HUES64 (cell line): ENCODE results near the gene OXLD1.

Experiments used
- H3K27ac ChIP-seq: 2 replicates; pipeline ENCODE4 v1.7.0; 2013; ENCODE audit warnings: low read depth, low read length, inconsistent platforms
- H3K27me3 ChIP-seq: 2 replicates; pipeline ENCODE4 v1.6.1; 2013; ENCODE audit warnings: mild to moderate bottlenecking, low read length; ENCODE audit not compliant: insufficient read depth
- H3K36me3 ChIP-seq: 2 replicates; pipeline ENCODE4 v1.6.1; 2013; ENCODE audit warnings: mild to moderate bottlenecking, low read length; ENCODE audit not compliant: insufficient read depth
- H3K4me1 ChIP-seq: 2 replicates; pipeline ENCODE4 v1.6.1; 2013; ENCODE audit warnings: mild to moderate bottlenecking, low read length, moderate library complexity; ENCODE audit not compliant: insufficient read depth
- H3K4me3 ChIP-seq: 2 replicates; pipeline ENCODE4 v1.5.1; 2013; ENCODE audit warnings: mild to moderate bottlenecking, low read length, moderate library complexity
- H3K9ac ChIP-seq: 2 replicates; pipeline ENCODE4 v1.6.1; 2013; ENCODE audit warnings: mild to moderate bottlenecking, low read depth, low read length
- H3K9me3 ChIP-seq: 2 replicates; pipeline ENCODE4 v1.6.1; 2013; ENCODE audit warnings: low read depth, low read length; ENCODE audit not compliant: insufficient read depth
- WGBS: fragments of 150-250, 120-280 bp; methylation state at CpG from one replicate; pipeline ENCODE4 v1.1.7; 2013; ENCODE audit warnings: missing lambda C conversion rate; 5-methylcytosine and 5-hydroxymethylcytosine counted together

Gene OXLD1

GRCh38 chr17:81690066-81690465 lies 23.7 kb upstream of the OXLD1 start:
- Histone ChIP-seq H3K27me3 (no peaks in the 10 kb centered on the region), H3K4me3 (no peak overlapping the region), H3K9ac (no peak overlapping the region), H3K27ac (no peak overlapping the region), H3K36me3 (peaks cover 91% of the 10 kb centered on the region), H3K9me3 (no peaks in the 10 kb centered on the region), H3K4me1 (peaks cover 4% of the 10 kb centered on the region; the same call in 1 of the 2 replicates)
- 96% methylated on average over 18 of the region's 18 CpGs for WGBS

GRCh38 chr17:81688616-81689015 lies 22.2 kb upstream of the OXLD1 start:
- H3K4me1 ChIP-seq = peaks cover 9% of the 10 kb centered on the region; the same call in 1 of the 2 replicates
- peaks cover 76% of the 10 kb centered on the region for H3K36me3 ChIP-seq
- no peak overlapping the region for H3K9ac ChIP-seq
- no peaks in the 10 kb centered on the region for H3K9me3 ChIP-seq
- no peak overlapping the region for H3K27ac ChIP-seq
- no peaks in the 10 kb centered on the region for H3K27me3 ChIP-seq
- 97% methylated on average over 14 of the region's 14 CpGs for WGBS
- no peak overlapping the region for H3K4me3 ChIP-seq

GRCh38 chr17:81687770-81688541 lies 21.6 kb upstream of the OXLD1 start:
- H3K9ac ChIP-seq = no peak overlapping the region
- H3K27ac ChIP-seq = no peak overlapping the region
- H3K36me3 ChIP-seq = peaks cover 72% of the 10 kb centered on the region
- no peaks in the 10 kb centered on the region for H3K27me3 ChIP-seq
- 96% methylated on average over 41 of the region's 41 CpGs for WGBS
- no peaks in the 10 kb centered on the region for H3K9me3 ChIP-seq
- no peak overlapping the region for H3K4me3 ChIP-seq
- H3K4me1 ChIP-seq = peaks cover 9% of the 10 kb centered on the region; the same call in 1 of the 2 replicates

GRCh38 chr17:81686614-81687013 lies 20.2 kb upstream of the OXLD1 start:
- Histone ChIP-seq H3K27me3 (no peaks in the 10 kb centered on the region), H3K4me3 (no peak overlapping the region), H3K36me3 (peaks cover 61% of the 10 kb centered on the region), H3K4me1 (peaks cover 9% of the 10 kb centered on the region; the same call in 1 of the 2 replicates), H3K9me3 (no peaks in the 10 kb centered on the region), H3K9ac (no peak overlapping the region), H3K27ac (no peak overlapping the region)
- WGBS = 95% methylated on average over 20 of the region's 20 CpGs

- WGBS = 81% methylated on average over 12 of the region's 12 CpGs
- Histone ChIP-seq H3K27ac (no peak overlapping the region), H3K36me3 (peaks cover 50% of the 10 kb centered on the region)
Observed at GRCh38 chr17:81685108-81685507, 18.7 kb upstream of the OXLD1 start.

GRCh38 chr17:81684442-81684911 lies 18.1 kb upstream of the OXLD1 start:
- Histone ChIP-seq H3K36me3 (peaks cover 46% of the 10 kb centered on the region), H3K4me1 (peaks cover 9% of the 10 kb centered on the region; the same call in 1 of the 2 replicates), H3K27ac (peak overlapping the region; percentile 43), H3K9ac (peak overlapping the region; percentile 75), H3K27me3 (no peaks in the 10 kb centered on the region), H3K9me3 (no peaks in the 10 kb centered on the region), H3K4me3 (peak overlapping the region; percentile 89)
- 12% methylated on average over 16 of the region's 16 CpGs for WGBS

More at GRCh38 chr17:81685108-81685507, 18.7 kb upstream of the OXLD1 start:
- Histone ChIP-seq H3K4me1 (peaks cover 9% of the 10 kb centered on the region; the same call in 1 of the 2 replicates), H3K4me3 (peak overlapping the region; percentile 89), H3K9me3 (no peaks in the 10 kb centered on the region), H3K9ac (peak overlapping the region; percentile 75), H3K27me3 (no peaks in the 10 kb centered on the region)

GRCh38 chr17:81683584-81684441 lies 17.4 kb upstream of the OXLD1 start, which contains the start of the genes ARL16 and HGS:
TSS of gene ARL16 (minus strand) at chr17:81683797. CDS start at chr17:81683753, 44 bp downstream.
TSS of gene HGS (plus strand) at chr17:81684011. CDS start at chr17:81684067, 56 bp downstream.
- H3K36me3 ChIP-seq = peaks cover 40% of the 10 kb centered on the region
- H3K4me3 ChIP-seq = peak within 1 kb of the TSS; percentile 89
- peak within 1 kb of the TSS; percentile 85 for H3K9ac ChIP-seq
- under 1% methylated on average over 112 of the region's 112 CpGs for WGBS
- H3K27me3 ChIP-seq = no peaks in the 10 kb centered on the region
- peak within 1 kb of the TSS; percentile 85 for H3K27ac ChIP-seq
- H3K4me1 ChIP-seq = peaks cover 9% of the 10 kb centered on the region; the same call in 1 of the 2 replicates
- no peaks in the 10 kb centered on the region for H3K9me3 ChIP-seq

GRCh38 chr17:81683208-81683583 lies 16.8 kb upstream of the OXLD1 start:
- Histone ChIP-seq H3K36me3 (peaks cover 34% of the 10 kb centered on the region), H3K4me1 (peaks cover 9% of the 10 kb centered on the region; the same call in 1 of the 2 replicates)
- under 1% methylated on average over 37 of the region's 37 CpGs for WGBS

GRCh38 chr17:81682565-81683207 lies 16.3 kb upstream of the OXLD1 start:
- H3K4me1 ChIP-seq = peaks cover 9% of the 10 kb centered on the region; the same call in 1 of the 2 replicates
- peak overlapping the region; percentile 89 for H3K4me3 ChIP-seq
- WGBS = 51% methylated on average over 19 of the region's 19 CpGs

More at GRCh38 chr17:81683208-81683583, 16.8 kb upstream of the OXLD1 start:
- H3K27ac ChIP-seq = peak overlapping the region; percentile 85
- H3K4me3 ChIP-seq = peak overlapping the region; percentile 89
- no peaks in the 10 kb centered on the region for H3K27me3 ChIP-seq
- H3K9ac ChIP-seq = peak overlapping the region; percentile 85
- H3K9me3 ChIP-seq = no peaks in the 10 kb centered on the region

GRCh38 chr17:81681672-81682071 lies 15.3 kb upstream of the OXLD1 start:
- 94% methylated on average over 17 of the region's 17 CpGs for WGBS
- H3K4me3 ChIP-seq = no peak overlapping the region
- no peaks in the 10 kb centered on the region for H3K27me3 ChIP-seq
- H3K36me3 ChIP-seq = peaks cover 19% of the 10 kb centered on the region
- H3K9ac ChIP-seq = no peak overlapping the region
- no peak overlapping the region for H3K27ac ChIP-seq
- peaks cover 9% of the 10 kb centered on the region; the same call in 1 of the 2 replicates for H3K4me1 ChIP-seq
- H3K9me3 ChIP-seq = no peaks in the 10 kb centered on the region

More at GRCh38 chr17:81682565-81683207, 16.3 kb upstream of the OXLD1 start:
- Histone ChIP-seq H3K27ac (peak overlapping the region; percentile 85), H3K9me3 (no peaks in the 10 kb centered on the region), H3K9ac (peak overlapping the region; percentile 85), H3K27me3 (no peaks in the 10 kb centered on the region), H3K36me3 (peaks cover 29% of the 10 kb centered on the region)
